22Rv1 (cell line): ENCODE data around the gene SGCD.

Experiments used
- ZFX ChIP-seq: fragments of 450-650 bp; IDR thresholded peaks from 2 replicates; pipeline ENCODE4 v1.6.1; 2017; ENCODE audit warnings: antibody characterized with exemption, borderline replicate concordance
- TF ChIP-seq, protein P1 (sequence below): fragments of 450-650 bp; IDR thresholded peaks from 2 replicates; pipeline ENCODE4 v1.5.1; 2017; ENCODE audit warnings: mild to moderate bottlenecking

DNA sequence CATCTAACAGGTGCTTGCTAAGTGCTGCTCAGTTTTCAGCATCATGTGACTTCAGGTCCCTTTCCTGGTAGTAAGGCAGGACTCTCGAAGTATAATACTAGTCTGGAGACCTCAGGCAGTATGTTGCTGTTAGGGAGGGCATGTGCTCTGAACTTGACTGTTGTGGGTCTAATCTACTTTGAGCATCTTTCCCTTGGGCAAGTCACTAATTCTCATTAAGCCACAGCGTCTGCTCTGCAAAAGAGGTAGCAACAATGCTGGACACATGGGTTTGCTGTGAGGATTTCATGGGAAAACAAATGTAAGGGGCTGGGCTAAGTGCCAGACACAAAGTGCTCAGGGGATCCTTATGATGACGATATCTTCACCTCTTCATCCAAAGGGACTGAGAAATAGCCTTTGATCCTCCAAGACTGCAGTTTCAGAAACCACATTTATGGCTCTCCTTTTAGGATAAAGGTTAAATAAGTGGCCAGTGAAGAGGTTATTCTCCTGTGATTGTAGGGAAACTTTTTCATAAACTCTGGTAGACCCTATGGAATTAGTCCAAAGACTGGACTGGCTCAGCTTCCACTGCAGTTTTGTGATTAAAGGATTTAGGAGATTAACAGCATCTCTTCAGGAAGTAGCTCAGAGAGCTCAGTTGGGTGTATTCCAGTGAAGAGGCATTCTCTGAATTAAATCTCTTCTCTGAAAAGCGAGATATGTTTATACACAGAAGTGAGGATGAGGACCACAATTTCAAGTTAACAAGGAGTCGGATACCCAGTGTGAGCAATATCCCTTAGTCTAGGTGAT, 216.6 kb downstream of the SGCD start:
- TF ChIP-seq, protein P1, sequence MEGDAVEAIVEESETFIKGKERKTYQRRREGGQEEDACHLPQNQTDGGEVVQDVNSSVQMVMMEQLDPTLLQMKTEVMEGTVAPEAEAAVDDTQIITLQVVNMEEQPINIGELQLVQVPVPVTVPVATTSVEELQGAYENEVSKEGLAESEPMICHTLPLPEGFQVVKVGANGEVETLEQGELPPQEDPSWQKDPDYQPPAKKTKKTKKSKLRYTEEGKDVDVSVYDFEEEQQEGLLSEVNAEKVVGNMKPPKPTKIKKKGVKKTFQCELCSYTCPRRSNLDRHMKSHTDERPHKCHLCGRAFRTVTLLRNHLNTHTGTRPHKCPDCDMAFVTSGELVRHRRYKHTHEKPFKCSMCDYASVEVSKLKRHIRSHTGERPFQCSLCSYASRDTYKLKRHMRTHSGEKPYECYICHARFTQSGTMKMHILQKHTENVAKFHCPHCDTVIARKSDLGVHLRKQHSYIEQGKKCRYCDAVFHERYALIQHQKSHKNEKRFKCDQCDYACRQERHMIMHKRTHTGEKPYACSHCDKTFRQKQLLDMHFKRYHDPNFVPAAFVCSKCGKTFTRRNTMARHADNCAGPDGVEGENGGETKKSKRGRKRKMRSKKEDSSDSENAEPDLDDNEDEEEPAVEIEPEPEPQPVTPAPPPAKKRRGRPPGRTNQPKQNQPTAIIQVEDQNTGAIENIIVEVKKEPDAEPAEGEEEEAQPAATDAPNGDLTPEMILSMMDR = no peak
- TF ChIP-seq ZFX = no peak
